GM23338 (cell line): ENCODE data around the gene PDSS2. TPM values are rescaled to one million over a fixed set of nuclear protein-coding genes. Genes with fewer than 3 reads are reported as not detected.

Experiments
- ATAC-seq: fragments of 200-7000 bp; cut with Tn5 transposase; 3 replicates; pipeline ENCODE4 v1.9.1; 2020
- DNase-seq: peaks from one replicate; pipeline ENCODE4 v3.0.0-alpha.2; 2015; ENCODE audit warnings: low spot score
- H2AFZ ChIP-seq: fragments of 200-600 bp; sonication (generic); 2 replicates; pipeline ENCODE4 v1.8.0; 2016; ENCODE audit warnings: antibody characterized with exemption, mild to moderate bottlenecking, moderate library complexity
- H3F3A ChIP-seq: fragments of 200-600 bp; sonication (generic); replicated peaks from 2 replicates; pipeline ENCODE4 v1.8.0; 2017; ENCODE audit warnings: antibody characterized with exemption, mixed run types, low read depth
- H3K27ac ChIP-seq: fragments of 200-600 bp; sonication (generic); 2 replicates; pipeline ENCODE4 v1.6.1; 2016; ENCODE audit warnings: low read depth
- H3K27me3 ChIP-seq: fragments of 200-600 bp; sonication (generic); 2 replicates; pipeline ENCODE4 v1.8.0; 2016; ENCODE audit warnings: mild to moderate bottlenecking, mixed run types, moderate library complexity; ENCODE audit not compliant: insufficient read depth
- H3K36me3 ChIP-seq: fragments of 200-600 bp; sonication (generic); 2 replicates; pipeline ENCODE4 v1.8.0; 2016; ENCODE audit warnings: mild to moderate bottlenecking; ENCODE audit not compliant: insufficient read depth
- H3K4me1 ChIP-seq: fragments of 200-600 bp; sonication (generic); 2 replicates; pipeline ENCODE4 v1.8.0; 2016; ENCODE audit warnings: mild to moderate bottlenecking, moderate library complexity; ENCODE audit not compliant: insufficient read depth
- H3K4me2 ChIP-seq: fragments of 200-600 bp; sonication (generic); 2 replicates; pipeline ENCODE4 v1.7.1; 2017; ENCODE audit warnings: mixed run types
- H3K4me3 ChIP-seq: fragments of 200-600 bp; sonication (generic); 2 replicates; pipeline ENCODE4 v1.6.1; 2016; ENCODE audit warnings: mixed run types
- H3K79me2 ChIP-seq: fragments of 200-600 bp; sonication (generic); replicated peaks from 2 replicates; pipeline ENCODE4 v1.8.0; 2017; ENCODE audit warnings: mild to moderate bottlenecking; ENCODE audit not compliant: insufficient read depth
- H3K9me2 ChIP-seq: fragments of 200-600 bp; sonication (generic); 2 replicates; pipeline ENCODE4 v1.8.0; 2017; ENCODE audit not compliant: insufficient read depth
- H4K20me1 ChIP-seq: fragments of 200-600 bp; sonication (generic); replicated peaks from 2 replicates; pipeline ENCODE4 v1.8.0; 2017; ENCODE audit warnings: mild to moderate bottlenecking; ENCODE audit not compliant: insufficient read depth
- H3K27ac Mint-ChIP-seq: 2 replicates; pipeline ENCODE4 v1.8.0; 2020; ENCODE audit warnings: inconsistent platforms, mild to moderate bottlenecking, moderate library complexity, mixed read lengths
- H3K27me3 Mint-ChIP-seq: 3 replicates; pipeline ENCODE4 v1.8.0; 2022; ENCODE audit warnings: low read depth, mild to moderate bottlenecking, moderate library complexity, mixed read lengths, inconsistent platforms; ENCODE audit not compliant: insufficient read depth, poor library complexity
- H3K36me3 Mint-ChIP-seq: 3 replicates; pipeline ENCODE4 v1.8.0; 2021; ENCODE audit warnings: low read depth, mild to moderate bottlenecking, inconsistent platforms, moderate library complexity, mixed read lengths
- H3K4me1 Mint-ChIP-seq: 3 replicates; pipeline ENCODE4 v1.8.0; 2020; ENCODE audit warnings: mild to moderate bottlenecking, inconsistent platforms, mixed read lengths
- H3K4me3 Mint-ChIP-seq: 3 replicates; pipeline ENCODE4 v1.8.0; 2021; ENCODE audit warnings: moderate library complexity, mild to moderate bottlenecking, inconsistent platforms, mixed read lengths
- H3K9me3 Mint-ChIP-seq: 3 replicates; pipeline ENCODE4 v1.8.0; 2020; ENCODE audit warnings: moderate library complexity, mild to moderate bottlenecking, inconsistent platforms, mixed read lengths
- CREB1 ChIP-seq: fragments of 250-450 bp; sonication (Bioruptor Pico); IDR thresholded peaks from 2 replicates; pipeline ENCODE4 v1.5.0; 2020; ENCODE audit warnings: low read depth, mild to moderate bottlenecking, moderate library complexity
- EZH2 ChIP-seq: fragments of 200-600 bp; sonication (generic); IDR thresholded peaks from one replicate; pipeline ENCODE4 v1.8.0; 2017; ENCODE audit warnings: antibody characterized with exemption, mild to moderate bottlenecking, low read depth; ENCODE audit not compliant: unreplicated experiment
- EZH2phosphoT487 ChIP-seq: fragments of 200-600 bp; sonication (generic); IDR thresholded peaks from one replicate; pipeline ENCODE4 v1.8.1; 2018; ENCODE audit warnings: antibody characterized with exemption; ENCODE audit not compliant: unreplicated experiment
- JUNB ChIP-seq: IDR thresholded peaks from one replicate; pipeline ENCODE4 v1.6.1; 2016; ENCODE audit warnings: antibody characterized with exemption; ENCODE audit not compliant: unreplicated experiment
- NANOG ChIP-seq: IDR thresholded peaks from 2 replicates; pipeline ENCODE4 v1.6.1; 2016; ENCODE audit warnings: antibody characterized with exemption, borderline replicate concordance
- POLR2AphosphoS5 ChIP-seq: IDR thresholded peaks from 2 replicates; pipeline ENCODE4 v1.6.1; 2016; ENCODE audit warnings: antibody characterized with exemption, low read depth
- REST ChIP-seq: IDR thresholded peaks from one replicate; pipeline ENCODE4 v1.6.1; 2018; ENCODE audit warnings: antibody characterized with exemption; ENCODE audit not compliant: unreplicated experiment
- STAT1 ChIP-seq: IDR thresholded peaks from one replicate; pipeline ENCODE4 v1.6.1; 2016; ENCODE audit warnings: antibody characterized with exemption; ENCODE audit not compliant: unreplicated experiment
- ZNF114 ChIP-seq: fragments of 250-450 bp; sonication (Bioruptor Pico); IDR thresholded peaks from 2 replicates; pipeline ENCODE4 v1.5.0; 2020; ENCODE audit warnings: mild to moderate bottlenecking, moderate library complexity
- ZNF331 ChIP-seq: fragments of 250-450 bp; sonication (Bioruptor Pico); IDR thresholded peaks from 2 replicates; pipeline ENCODE4 v1.5.0; 2020; ENCODE audit warnings: low read depth, mild to moderate bottlenecking, moderate library complexity
- polyA plus RNA-seq: library from polyadenylated mRNA; unstranded; fragments of >200 nt; fragmentation: Nextera tagmentation; extraction: Ambion mirVana; gene quantifications from 2 replicates; pipeline ENCODE4 v1.2.1, GENCODE V29; 2016
- total RNA-seq: library from RNA; depleted of rRNA; stranded (reverse); fragments of >200 nt; shearing (Covaris generic); gene quantifications from 2 replicates; pipeline ENCODE4 v1.2.3, GENCODE V29; 2014
- TF ChIP-seq, protein P1 (sequence below), 2 experiments: fragments of 200-600 bp in 1 of 2; sonication (generic) in 1 of 2; conservative IDR thresholded peaks; 2 replicates each; pipeline versions ENCODE4 v1.5.1 to v1.6.1; 2016 to 2017; ENCODE audit warnings: antibody characterized with exemption in 2 of 2, low read depth in 2 of 2, mild to moderate bottlenecking in 2 of 2, moderate library complexity in 1 of 2
- TF ChIP-seq, protein P2 (sequence below): fragments of 250-450 bp; sonication (Bioruptor Pico); IDR thresholded peaks from 2 replicates; pipeline ENCODE4 v1.5.0; 2020; ENCODE audit warnings: mild to moderate bottlenecking, moderate library complexity
- TF ChIP-seq, protein P3 (sequence below): IDR thresholded peaks from 2 replicates; pipeline ENCODE4 v1.6.1; 2016; ENCODE audit warnings: antibody characterized with exemption

The PDSS2 gene
- total and polyA plus RNA-seq, 2 experiments from 2014 or later: 7.3 to 16.7 TPM

DNA sequence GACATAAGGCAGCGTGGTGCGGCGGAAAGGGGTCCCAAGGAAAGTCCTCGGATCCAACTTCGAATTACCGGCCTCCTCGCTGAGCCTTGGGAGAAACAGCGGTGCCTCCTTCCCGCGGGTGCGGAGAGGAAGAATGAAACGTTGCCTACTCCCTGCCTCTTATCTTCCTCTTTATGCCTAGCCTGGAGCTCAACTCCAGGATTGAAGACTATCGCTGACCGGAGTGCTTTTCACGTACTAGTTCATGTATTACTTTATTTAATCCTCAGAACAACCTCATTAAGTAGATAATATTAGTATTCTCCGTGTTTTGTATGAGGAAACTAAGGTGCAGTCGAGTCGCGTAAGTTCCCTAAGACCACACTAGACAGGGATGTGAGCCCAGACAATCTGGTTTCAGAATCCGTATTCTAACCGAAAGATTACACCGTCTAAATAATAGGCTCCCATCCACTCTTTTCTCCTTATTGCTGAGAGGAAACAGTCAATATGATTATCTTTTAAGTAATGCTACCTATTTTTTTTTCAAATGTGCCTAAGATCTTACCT, 793 bp upstream of the PDSS2 start:
- Histone ChIP-seq H3K4me2 (peak overlapping the region; percentile 79), H3K27me3 (no peaks in the 10 kb centered on the region), H4K20me1 (no peaks in the 10 kb centered on the region), H3K79me2 (peaks cover 34% of the 10 kb centered on the region), H2AFZ (peak overlapping the region; percentile 66; the same call in 1 of the 2 replicates), H3K4me1 (0 out of 2 replicates have a peak, but pooled peaks cover 4% of the 10 kb centered on the region), H3F3A (no peaks in the 10 kb centered on the region), H3K9me2 (no peaks in the 10 kb centered on the region), H3K36me3 (no peaks in the 10 kb centered on the region), H3K4me3 (peak overlapping the region; percentile 87), H3K27ac (no peak overlapping the region)
- DNase-seq: peak; percentile 73
- peak; percentile 52 for ATAC-seq
- Mint-ChIP-seq H3K4me3 (peak overlapping the region; percentile 88), H3K9me3 (no peaks in the 10 kb centered on the region), H3K27ac (no peak overlapping the region), H3K4me1 (peaks cover 7% of the 10 kb centered on the region), H3K27me3 (peaks cover 5% of the 10 kb centered on the region), H3K36me3 (no peaks in the 10 kb centered on the region; the same call in 2 of the 3 replicates)
- no peak for TF ChIP-seq EZH2phosphoT487
- TF ChIP-seq NANOG: no peak
- no peak for TF ChIP-seq JUNB
- no peak for TF ChIP-seq POLR2AphosphoS5
- no peak for TF ChIP-seq ZNF331 (CRISPR knock-in tag)
- TF ChIP-seq, protein P1, sequence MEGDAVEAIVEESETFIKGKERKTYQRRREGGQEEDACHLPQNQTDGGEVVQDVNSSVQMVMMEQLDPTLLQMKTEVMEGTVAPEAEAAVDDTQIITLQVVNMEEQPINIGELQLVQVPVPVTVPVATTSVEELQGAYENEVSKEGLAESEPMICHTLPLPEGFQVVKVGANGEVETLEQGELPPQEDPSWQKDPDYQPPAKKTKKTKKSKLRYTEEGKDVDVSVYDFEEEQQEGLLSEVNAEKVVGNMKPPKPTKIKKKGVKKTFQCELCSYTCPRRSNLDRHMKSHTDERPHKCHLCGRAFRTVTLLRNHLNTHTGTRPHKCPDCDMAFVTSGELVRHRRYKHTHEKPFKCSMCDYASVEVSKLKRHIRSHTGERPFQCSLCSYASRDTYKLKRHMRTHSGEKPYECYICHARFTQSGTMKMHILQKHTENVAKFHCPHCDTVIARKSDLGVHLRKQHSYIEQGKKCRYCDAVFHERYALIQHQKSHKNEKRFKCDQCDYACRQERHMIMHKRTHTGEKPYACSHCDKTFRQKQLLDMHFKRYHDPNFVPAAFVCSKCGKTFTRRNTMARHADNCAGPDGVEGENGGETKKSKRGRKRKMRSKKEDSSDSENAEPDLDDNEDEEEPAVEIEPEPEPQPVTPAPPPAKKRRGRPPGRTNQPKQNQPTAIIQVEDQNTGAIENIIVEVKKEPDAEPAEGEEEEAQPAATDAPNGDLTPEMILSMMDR (conservative IDR thresholded peaks at IDR 0.05; ENCODE audit: low read depth in 2 of 2): no peak
- no peak for TF ChIP-seq ZNF114
- TF ChIP-seq, protein P2, sequence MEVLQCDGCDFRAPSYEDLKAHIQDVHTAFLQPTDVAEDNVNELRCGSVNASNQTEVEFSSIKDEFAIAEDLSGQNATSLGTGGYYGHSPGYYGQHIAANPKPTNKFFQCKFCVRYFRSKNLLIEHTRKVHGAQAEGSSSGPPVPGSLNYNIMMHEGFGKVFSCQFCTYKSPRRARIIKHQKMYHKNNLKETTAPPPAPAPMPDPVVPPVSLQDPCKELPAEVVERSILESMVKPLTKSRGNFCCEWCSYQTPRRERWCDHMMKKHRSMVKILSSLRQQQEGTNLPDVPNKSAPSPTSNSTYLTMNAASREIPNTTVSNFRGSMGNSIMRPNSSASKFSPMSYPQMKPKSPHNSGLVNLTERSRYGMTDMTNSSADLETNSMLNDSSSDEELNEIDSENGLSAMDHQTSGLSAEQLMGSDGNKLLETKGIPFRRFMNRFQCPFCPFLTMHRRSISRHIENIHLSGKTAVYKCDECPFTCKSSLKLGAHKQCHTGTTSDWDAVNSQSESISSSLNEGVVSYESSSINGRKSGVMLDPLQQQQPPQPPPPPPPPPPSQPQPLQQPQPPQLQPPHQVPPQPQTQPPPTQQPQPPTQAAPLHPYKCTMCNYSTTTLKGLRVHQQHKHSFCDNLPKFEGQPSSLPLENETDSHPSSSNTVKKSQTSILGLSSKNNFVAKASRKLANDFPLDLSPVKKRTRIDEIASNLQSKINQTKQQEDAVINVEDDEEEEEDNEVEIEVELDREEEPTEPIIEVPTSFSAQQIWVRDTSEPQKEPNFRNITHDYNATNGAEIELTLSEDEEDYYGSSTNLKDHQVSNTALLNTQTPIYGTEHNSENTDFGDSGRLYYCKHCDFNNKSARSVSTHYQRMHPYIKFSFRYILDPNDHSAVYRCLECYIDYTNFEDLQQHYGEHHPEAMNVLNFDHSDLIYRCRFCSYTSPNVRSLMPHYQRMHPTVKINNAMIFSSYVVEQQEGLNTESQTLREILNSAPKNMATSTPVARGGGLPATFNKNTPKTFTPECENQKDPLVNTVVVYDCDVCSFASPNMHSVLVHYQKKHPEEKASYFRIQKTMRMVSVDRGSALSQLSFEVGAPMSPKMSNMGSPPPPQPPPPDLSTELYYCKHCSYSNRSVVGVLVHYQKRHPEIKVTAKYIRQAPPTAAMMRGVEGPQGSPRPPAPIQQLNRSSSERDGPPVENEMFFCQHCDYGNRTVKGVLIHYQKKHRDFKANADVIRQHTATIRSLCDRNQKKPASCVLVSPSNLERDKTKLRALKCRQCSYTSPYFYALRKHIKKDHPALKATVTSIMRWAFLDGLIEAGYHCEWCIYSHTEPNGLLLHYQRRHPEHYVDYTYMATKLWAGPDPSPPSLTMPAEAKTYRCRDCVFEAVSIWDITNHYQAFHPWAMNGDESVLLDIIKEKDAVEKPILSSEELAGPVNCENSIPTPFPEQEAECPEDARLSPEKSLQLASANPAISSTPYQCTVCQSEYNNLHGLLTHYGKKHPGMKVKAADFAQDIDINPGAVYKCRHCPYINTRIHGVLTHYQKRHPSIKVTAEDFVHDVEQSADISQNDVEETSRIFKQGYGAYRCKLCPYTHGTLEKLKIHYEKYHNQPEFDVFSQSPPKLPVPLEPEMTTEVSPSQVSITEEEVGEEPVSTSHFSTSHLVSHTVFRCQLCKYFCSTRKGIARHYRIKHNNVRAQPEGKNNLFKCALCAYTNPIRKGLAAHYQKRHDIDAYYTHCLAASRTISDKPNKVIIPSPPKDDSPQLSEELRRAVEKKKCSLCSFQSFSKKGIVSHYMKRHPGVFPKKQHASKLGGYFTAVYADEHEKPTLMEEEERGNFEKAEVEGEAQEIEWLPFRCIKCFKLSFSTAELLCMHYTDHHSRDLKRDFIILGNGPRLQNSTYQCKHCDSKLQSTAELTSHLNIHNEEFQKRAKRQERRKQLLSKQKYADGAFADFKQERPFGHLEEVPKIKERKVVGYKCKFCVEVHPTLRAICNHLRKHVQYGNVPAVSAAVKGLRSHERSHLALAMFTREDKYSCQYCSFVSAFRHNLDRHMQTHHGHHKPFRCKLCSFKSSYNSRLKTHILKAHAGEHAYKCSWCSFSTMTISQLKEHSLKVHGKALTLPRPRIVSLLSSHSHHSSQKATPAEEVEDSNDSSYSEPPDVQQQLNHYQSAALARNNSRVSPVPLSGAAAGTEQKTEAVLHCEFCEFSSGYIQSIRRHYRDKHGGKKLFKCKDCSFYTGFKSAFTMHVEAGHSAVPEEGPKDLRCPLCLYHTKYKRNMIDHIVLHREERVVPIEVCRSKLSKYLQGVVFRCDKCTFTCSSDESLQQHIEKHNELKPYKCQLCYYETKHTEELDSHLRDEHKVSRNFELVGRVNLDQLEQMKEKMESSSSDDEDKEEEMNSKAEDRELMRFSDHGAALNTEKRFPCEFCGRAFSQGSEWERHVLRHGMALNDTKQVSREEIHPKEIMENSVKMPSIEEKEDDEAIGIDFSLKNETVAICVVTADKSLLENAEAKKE: no peak
- TF ChIP-seq REST: no peak
- TF ChIP-seq, protein P3, sequence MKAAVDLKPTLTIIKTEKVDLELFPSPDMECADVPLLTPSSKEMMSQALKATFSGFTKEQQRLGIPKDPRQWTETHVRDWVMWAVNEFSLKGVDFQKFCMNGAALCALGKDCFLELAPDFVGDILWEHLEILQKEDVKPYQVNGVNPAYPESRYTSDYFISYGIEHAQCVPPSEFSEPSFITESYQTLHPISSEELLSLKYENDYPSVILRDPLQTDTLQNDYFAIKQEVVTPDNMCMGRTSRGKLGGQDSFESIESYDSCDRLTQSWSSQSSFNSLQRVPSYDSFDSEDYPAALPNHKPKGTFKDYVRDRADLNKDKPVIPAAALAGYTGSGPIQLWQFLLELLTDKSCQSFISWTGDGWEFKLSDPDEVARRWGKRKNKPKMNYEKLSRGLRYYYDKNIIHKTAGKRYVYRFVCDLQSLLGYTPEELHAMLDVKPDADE: no peak
- TF ChIP-seq STAT1: no peak
- no peak for TF ChIP-seq EZH2
- TF ChIP-seq CREB1 (CRISPR knock-in tag): no peak
